HG02571 (cell line): Measurements from ENCODE around the gene WASHC2A.
A peak's percentile ranks its signal among the peaks of the same experiment; 100 is the strongest.
"Not testable (repeated sequence)": the region's sequence is repeated elsewhere in the genome, so short reads cannot be mapped to it uniquely, and the experiment has no call there.

Experiments used
- ATAC-seq: cut with Tn5 transposase; IDR thresholded peaks from one replicate; pipeline ENCODE4 v1.9.1; 2021; ENCODE audit warnings: mild to moderate bottlenecking, moderate library complexity; ENCODE audit not compliant: unreplicated experiment

Gene WASHC2A

GRCh38 chr10:50067546-50068351 lies at the start of gene WASHC2A:
Gene WASHC2A, plus strand, starts transcription at chr10:50067954. Its CDS starts 52 bp downstream, at chr10:50068006.
- peak; percentile 84 for ATAC-seq

- not testable (repeated sequence) for ATAC-seq
These were observed 48.5 kb upstream of the WASHC2A start for GRCh38 chr10:50019279-50019678.

GRCh38 chr10:50020451-50021024 lies 47.2 kb upstream of the WASHC2A start:
- ATAC-seq: not testable (repeated sequence)

- no peak for ATAC-seq
These were observed 46.1 kb upstream of the WASHC2A start for GRCh38 chr10:50021646-50022045.

GRCh38 chr10:50024716-50025383 lies 42.9 kb upstream of the WASHC2A start:
- ATAC-seq: not testable (repeated sequence)

- no peak for ATAC-seq
These were observed 42.1 kb upstream of the WASHC2A start for GRCh38 chr10:50025627-50026026.

GRCh38 chr10:50027195-50027594 lies 40.6 kb upstream of the WASHC2A start:
- ATAC-seq: no peak

GRCh38 chr10:50033481-50033880 lies 34.3 kb upstream of the WASHC2A start:
- no peak for ATAC-seq

GRCh38 chr10:50035337-50035736 lies 32.4 kb upstream of the WASHC2A start:
- ATAC-seq: not testable (repeated sequence)

- ATAC-seq: no peak
These were observed 22.7 kb upstream of the WASHC2A start for GRCh38 chr10:50044941-50045664.

- not testable (repeated sequence) for ATAC-seq
These were observed 21.3 kb upstream of the WASHC2A start for GRCh38 chr10:50046457-50046856.

GRCh38 chr10:50047594-50047993 lies 20.2 kb upstream of the WASHC2A start:
- not testable (repeated sequence) for ATAC-seq

- ATAC-seq: not testable (repeated sequence)
These were observed 15.6 kb upstream of the WASHC2A start for GRCh38 chr10:50051995-50052660.

- ATAC-seq: not testable (repeated sequence)
These were observed 14.9 kb upstream of the WASHC2A start for GRCh38 chr10:50052778-50053376.

GRCh38 chr10:50055494-50056292 lies 12.1 kb upstream of the WASHC2A start:
- ATAC-seq: not testable (repeated sequence)

- ATAC-seq: not testable (repeated sequence)
These were observed 11.1 kb upstream of the WASHC2A start for GRCh38 chr10:50056654-50057053.

GRCh38 chr10:50058727-50059126 lies 9.0 kb upstream of the WASHC2A start:
- ATAC-seq: not testable (repeated sequence)

- not testable (repeated sequence) for ATAC-seq
These were observed 7.8 kb upstream of the WASHC2A start for GRCh38 chr10:50059946-50060345.

- not testable (repeated sequence) for ATAC-seq
These were observed 6.2 kb upstream of the WASHC2A start for GRCh38 chr10:50061548-50061947.
